Thymus (tissue), 11 donors: ENCODE measurements around the gene LDLRAD3. TPM values are rescaled to one million over a fixed set of nuclear protein-coding genes. Genes with fewer than 3 reads are reported as not detected.

ENCODE experiments used
- DNase-seq, 9 donors: peaks; one replicate each; pipeline ENCODE4 v3.0.0-alpha.2; 2013; ENCODE audit warnings: low spot score in 9 of 9, low read depth in 6 of 9, missing footprints in 1 of 9
- H3K27ac ChIP-seq, 2 donors: one replicate each; pipeline ENCODE4 v1.5.1; 2013; ENCODE audit warnings: control low read depth in 1 of 2, low read depth in 1 of 2, low read length in 1 of 2, mild to moderate bottlenecking in 1 of 2, moderate library complexity in 1 of 2
- H3K27me3 ChIP-seq, 2 donors: one replicate each; pipeline ENCODE4 v1.5.1; 2013; ENCODE audit warnings: low read length in 1 of 2; ENCODE audit not compliant: control insufficient read depth in 2 of 2, insufficient read depth in 1 of 2
- H3K36me3 ChIP-seq, 2 donors: one replicate each; pipeline ENCODE4 v1.5.1; 2013; ENCODE audit warnings: low read length in 1 of 2, mild to moderate bottlenecking in 1 of 2, moderate library complexity in 1 of 2; ENCODE audit not compliant: control insufficient read depth in 2 of 2, insufficient read depth in 2 of 2
- H3K4me1 ChIP-seq, 2 donors: one replicate each; pipeline ENCODE4 v1.5.1; 2013; ENCODE audit warnings: low read length in 2 of 2; ENCODE audit not compliant: control insufficient read depth in 2 of 2, insufficient read depth in 2 of 2
- H3K4me3 ChIP-seq, 2 donors: one replicate each; pipeline ENCODE4 v1.5.1; 2013; ENCODE audit warnings: low read length in 2 of 2, control low read depth in 1 of 2, mild to moderate bottlenecking in 1 of 2
- H3K9me3 ChIP-seq, 2 donors: one replicate each; pipeline ENCODE4 v1.5.1; 2013; ENCODE audit warnings: low read length in 1 of 2, mild to moderate bottlenecking in 1 of 2; ENCODE audit not compliant: control insufficient read depth in 2 of 2, insufficient read depth in 1 of 2
- WGBS: extraction: QIAGEN DNeasy Blood & Tissue Kit; methylation state at CpG from one replicate; pipeline ENCODE4 v1.1.7; 2013; 5-methylcytosine and 5-hydroxymethylcytosine counted together
- polyA plus RNA-seq: library from polyadenylated mRNA; stranded (reverse); fragments of 200-250 nt; gene quantifications from one replicate; pipeline ENCODE4 v1.2.3, GENCODE V29; 2013
- total RNA-seq: library from RNA; stranded (reverse); fragments of 120-200 nt; gene quantifications from one replicate; pipeline ENCODE4 v1.2.4, GENCODE V29; 2013
- donor health status: healthy.

LDLRAD3 gene
- total and polyA plus RNA-seq, 2 donors = 2.1 to 6.9 TPM

DNA sequence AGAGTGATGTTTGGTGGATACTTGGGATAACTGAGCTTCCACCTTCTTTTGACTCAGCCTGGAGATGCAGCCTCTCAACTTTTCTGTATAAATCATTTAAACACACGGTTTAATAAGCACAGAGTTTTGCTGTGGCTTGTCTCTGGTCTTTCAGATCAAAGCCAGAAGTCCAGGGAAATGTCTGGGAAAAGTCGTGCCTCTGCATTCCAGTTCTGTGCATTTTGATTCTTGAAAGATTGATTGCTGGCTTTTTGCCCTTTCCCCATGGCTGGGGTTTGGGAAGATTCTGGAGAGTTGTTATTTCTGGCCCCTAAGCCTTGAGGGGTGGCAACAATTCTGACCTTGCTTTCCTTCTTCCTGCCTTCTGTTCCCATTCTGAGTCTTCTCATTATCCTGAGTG is 191.2 kb downstream of the LDLRAD3 start:
- DNase-seq = no peak
- Histone ChIP-seq H3K4me3 (no peak overlapping the region), H3K36me3 (no peaks in the 10 kb centered on the region), H3K4me1 (no peaks in the 10 kb centered on the region), H3K27me3 (no peaks in the 10 kb centered on the region), H3K27ac (no peak overlapping the region), H3K9me3 (no peaks in the 10 kb centered on the region)
- WGBS = 75% methylated on average over 2 of the region's 2 CpGs

GRCh38 chr11:36139767-36140166 is 195.9 kb downstream of the LDLRAD3 start:
- Histone ChIP-seq H3K4me3 (no peak overlapping the region), H3K27me3 (no peaks in the 10 kb centered on the region), H3K9me3 (no peaks in the 10 kb centered on the region), H3K27ac (no peak overlapping the region), H3K4me1 (no peaks in the 10 kb centered on the region), H3K36me3 (no peaks in the 10 kb centered on the region)
- WGBS = 93% methylated on average over 3 of the region's 3 CpGs
- no peak for DNase-seq

DNA sequence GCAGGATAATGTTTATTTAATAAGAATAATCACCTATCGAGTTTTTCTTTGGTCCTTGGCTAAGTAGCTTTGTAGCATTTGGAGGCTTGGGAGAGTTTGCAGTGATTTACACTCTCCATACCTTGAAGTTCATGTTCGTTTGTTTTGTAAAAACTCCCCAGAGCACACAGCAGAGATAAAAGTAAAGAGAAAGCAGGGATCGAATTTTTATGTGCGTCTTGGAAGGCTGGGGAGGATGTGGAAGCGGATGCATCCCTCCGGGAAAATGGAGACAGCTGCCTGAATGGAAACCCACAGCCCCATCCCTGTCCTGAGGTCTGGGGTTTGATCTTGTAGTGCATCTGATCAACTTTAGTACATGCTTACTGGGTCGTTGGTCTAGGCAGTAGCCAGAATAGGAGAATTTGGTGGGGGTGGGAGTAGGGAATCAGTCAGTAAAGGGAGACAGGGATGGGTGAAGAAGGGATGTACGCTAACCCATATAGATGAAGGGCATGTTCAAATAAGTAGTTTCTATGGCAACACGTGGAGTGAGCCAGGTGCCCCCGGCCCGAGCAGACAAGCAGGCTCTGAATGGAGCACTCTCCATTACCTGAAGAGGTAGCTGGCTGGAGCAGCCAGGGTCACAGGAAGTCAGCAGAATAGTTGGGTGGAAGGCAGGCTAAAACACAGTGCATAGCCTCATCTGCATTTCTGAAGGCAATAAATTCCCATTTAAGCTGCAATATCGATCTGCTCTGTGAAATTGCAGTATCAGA is 197.5 kb downstream of the LDLRAD3 start:
- Histone ChIP-seq H3K36me3 (no peaks in the 10 kb centered on the region), H3K27me3 (no peaks in the 10 kb centered on the region), H3K27ac (no peak overlapping the region), H3K4me1 (no peaks in the 10 kb centered on the region), H3K9me3 (no peaks in the 10 kb centered on the region), H3K4me3 (no peak overlapping the region)
- 84% methylated on average over 12 of the region's 12 CpGs for WGBS
- no peak for DNase-seq

DNA sequence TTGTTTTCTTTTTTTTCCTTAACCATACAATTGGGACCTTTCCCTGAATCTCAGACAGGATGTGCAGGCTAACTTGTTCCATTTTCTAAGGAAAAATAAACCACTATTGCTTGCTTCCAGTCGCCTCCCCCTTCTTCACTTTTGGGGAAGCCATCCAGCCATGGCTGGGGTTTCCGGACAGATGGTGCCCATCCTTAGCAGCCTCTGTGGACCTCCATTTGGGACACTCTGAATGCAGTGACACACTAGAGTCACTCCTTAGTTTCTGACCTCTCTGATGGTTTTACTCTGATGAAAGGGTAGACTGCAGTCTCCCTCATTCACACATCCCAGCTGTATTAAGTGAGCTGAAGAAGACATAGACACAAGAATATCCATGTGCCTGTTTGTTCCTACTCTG is 198.1 kb downstream of the LDLRAD3 start:
- Histone ChIP-seq H3K27me3 (no peaks in the 10 kb centered on the region), H3K9me3 (no peaks in the 10 kb centered on the region), H3K4me3 (no peak overlapping the region), H3K27ac (no peak overlapping the region), H3K36me3 (no peaks in the 10 kb centered on the region), H3K4me1 (no peaks in the 10 kb centered on the region)
- DNase-seq = no peak
- WGBS = 96% methylated on average over 2 of the region's 2 CpGs

GRCh38 chr11:36142439-36142838 is 198.6 kb downstream of the LDLRAD3 start:
- no peak for DNase-seq
- no peaks in the 10 kb centered on the region for H3K4me1 ChIP-seq
- H3K27me3 ChIP-seq = no peaks in the 10 kb centered on the region
- no peak overlapping the region for H3K27ac ChIP-seq
- no peaks in the 10 kb centered on the region for H3K9me3 ChIP-seq
- 83% methylated on average over 8 of the region's 8 CpGs for WGBS
- H3K36me3 ChIP-seq = no peaks in the 10 kb centered on the region
- H3K4me3 ChIP-seq = no peak overlapping the region

GRCh38 chr11:36142879-36143278 is 199.0 kb downstream of the LDLRAD3 start:
- Histone ChIP-seq H3K27ac (no peak overlapping the region), H3K4me1 (no peaks in the 10 kb centered on the region)

DNA sequence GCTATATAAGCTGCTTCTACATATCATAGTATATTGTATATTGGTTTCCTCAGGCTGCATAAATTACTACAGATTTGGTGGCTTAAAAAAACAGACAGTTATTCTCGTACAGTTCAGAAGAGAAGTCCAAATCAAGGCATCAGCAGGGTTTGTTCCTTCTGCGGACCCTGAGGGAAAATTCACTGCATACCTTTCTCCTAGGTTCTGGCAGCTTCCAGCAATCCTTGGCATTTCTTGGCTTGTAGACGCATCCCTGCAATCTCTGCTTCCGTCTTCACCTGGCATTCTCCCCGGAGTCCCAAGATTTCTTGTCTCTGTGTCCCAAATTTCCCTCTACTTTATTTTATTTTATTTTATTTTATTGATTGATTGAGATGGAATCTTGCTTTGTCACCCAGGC is 202.6 kb downstream of the LDLRAD3 start:
- Histone ChIP-seq H3K27me3 (no peaks in the 10 kb centered on the region), H3K4me1 (no peaks in the 10 kb centered on the region), H3K9me3 (no peaks in the 10 kb centered on the region), H3K36me3 (no peaks in the 10 kb centered on the region), H3K4me3 (no peak overlapping the region), H3K27ac (no peak overlapping the region)
- WGBS = 93% methylated on average over 5 of the region's 5 CpGs
- DNase-seq = no peak

More at GRCh38 chr11:36142879-36143278, 199.0 kb downstream of the LDLRAD3 start:
- Histone ChIP-seq H3K9me3 (no peaks in the 10 kb centered on the region), H3K27me3 (no peaks in the 10 kb centered on the region), H3K4me3 (no peak overlapping the region), H3K36me3 (no peaks in the 10 kb centered on the region)
- 94% methylated on average over 6 of the region's 6 CpGs for WGBS
- DNase-seq = no peak

DNA sequence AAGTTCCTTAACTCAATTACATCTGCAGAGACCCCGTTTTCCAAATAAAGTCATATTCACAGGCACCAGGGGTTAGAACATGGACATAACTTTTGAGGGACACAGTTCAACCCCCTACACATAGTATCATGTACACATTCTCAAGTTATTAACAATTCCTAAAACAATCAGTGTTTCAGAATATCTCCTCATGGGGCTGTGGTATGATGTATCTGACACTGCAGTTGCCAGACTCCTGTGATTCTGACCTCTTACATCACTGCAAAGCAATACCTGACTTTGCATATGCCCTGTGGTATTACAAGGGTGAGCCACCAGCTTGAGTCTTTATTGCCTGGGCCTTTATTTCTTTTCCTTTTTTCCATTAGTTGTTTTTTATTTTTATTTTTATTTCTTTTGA is 203.6 kb downstream of the LDLRAD3 start:
- Histone ChIP-seq H3K36me3 (no peaks in the 10 kb centered on the region), H3K27me3 (no peaks in the 10 kb centered on the region), H3K4me1 (no peaks in the 10 kb centered on the region), H3K27ac (no peak overlapping the region), H3K4me3 (no peak overlapping the region), H3K9me3 (no peaks in the 10 kb centered on the region)
- 37% methylated on average over 1 of the region's 1 CpG for WGBS
- no peak for DNase-seq

DNA sequence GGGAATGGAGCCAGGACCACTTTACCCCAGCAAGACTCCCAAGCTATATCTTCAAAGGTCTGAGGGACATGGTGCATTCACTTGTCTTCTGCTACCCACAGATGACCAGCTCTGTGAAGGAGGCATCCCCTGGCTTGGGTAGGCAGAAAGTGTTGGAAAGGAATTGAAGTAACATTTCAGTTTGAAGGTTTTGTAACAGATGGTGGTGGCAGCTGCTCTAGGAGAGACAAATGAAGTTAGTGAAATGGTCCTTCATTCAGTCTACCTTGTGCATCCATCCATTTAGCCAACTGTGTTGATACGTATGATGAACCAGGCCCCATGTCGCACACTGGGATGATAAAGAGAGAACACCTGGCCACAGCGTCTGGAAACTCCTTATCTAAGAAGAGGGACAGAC is 204.8 kb downstream of the LDLRAD3 start:
- 96% methylated on average over 3 of the region's 3 CpGs for WGBS
- Histone ChIP-seq H3K36me3 (no peaks in the 10 kb centered on the region), H3K4me1 (no peaks in the 10 kb centered on the region), H3K4me3 (no peak overlapping the region), H3K9me3 (no peaks in the 10 kb centered on the region), H3K27me3 (no peaks in the 10 kb centered on the region), H3K27ac (no peak overlapping the region)
- DNase-seq = no peak
